Psoas muscle (tissue), 8 donors: ENCODE data around the gene TNPO1. TPM values are rescaled to one million over a fixed set of nuclear protein-coding genes. Genes with fewer than 3 reads are reported as not detected.
"Not testable (repeated sequence)": the region's sequence is repeated elsewhere in the genome, so short reads cannot be mapped to it uniquely, and the experiment has no call there.

Experiments
- ATAC-seq, 4 donors: fragments of 200-7000 bp; cut with Tn5 transposase; one replicate each; pipeline ENCODE4 v1.9.1; 2020; ENCODE audit warnings: moderate library complexity in 3 of 4, mild to moderate bottlenecking in 2 of 4
- DNase-seq, 2 donors: peaks; one replicate each; pipeline ENCODE4 v3.0.0-alpha.2; 2020
- H3K27ac ChIP-seq: fragments of 200-600 bp; one replicate; pipeline ENCODE4 v1.8.0; 2022
- H3K27me3 ChIP-seq, 3 donors: fragments of 200-600 bp in 1 of 3; one replicate each; pipeline versions ENCODE4 v1.6.1 to v1.8.0; 2013 to 2022; ENCODE audit warnings: low read length in 2 of 3, mild to moderate bottlenecking in 2 of 3, moderate library complexity in 1 of 3; ENCODE audit not compliant: insufficient read depth in 3 of 3
- H3K36me3 ChIP-seq, 2 donors: fragments of 200-600 bp in 1 of 2; one replicate each; pipeline versions ENCODE4 v1.6.1 to v1.8.0; 2013 to 2022; ENCODE audit warnings: low read depth in 1 of 2, mild to moderate bottlenecking in 1 of 2, moderate library complexity in 1 of 2; ENCODE audit not compliant: insufficient read depth in 1 of 2
- H3K4me1 ChIP-seq: fragments of 200-600 bp; one replicate; pipeline ENCODE4 v1.8.0; 2022
- H3K4me3 ChIP-seq: fragments of 200-600 bp; one replicate; pipeline ENCODE4 v1.8.0; 2022; ENCODE audit warnings: mild to moderate bottlenecking
- H3K9me3 ChIP-seq: fragments of 200-600 bp; one replicate; pipeline ENCODE4 v1.8.0; 2022
- WGBS, 3 donors: extraction: QIAGEN DNeasy Blood & Tissue Kit; methylation state at CpG; one replicate each; pipeline versions ENCODE4 v1.1.6 to v1.1.7; 2013; 5-methylcytosine and 5-hydroxymethylcytosine counted together
- intact Hi-C, 2 donors: fragments of 100-400 bp; cut with DNase I; formaldehyde crosslinking; loops; one replicate each; pipeline versions ENCODE4 v1.11.0 to v1.14.2; 2022
- polyA plus RNA-seq, 3 donors: library from polyadenylated mRNA; stranded (reverse); fragments of 200-250 nt; gene quantifications; one replicate each; pipeline ENCODE4 v1.2.3, GENCODE V29; 2013
- total RNA-seq, 4 donors: library from RNA; stranded (reverse); fragmentation: NEBNext Ultra II Directional in 2 of 4; extraction: Animal tissue kit (Norgen Biotek cat#: 25700) in 2 of 4; gene quantifications; one replicate each; pipeline versions ENCODE4 v1.2.1 to v1.2.4, GENCODE V29; 2021 to 2023
- TF ChIP-seq, protein P1 (sequence below): fragments of 200-600 bp; IDR thresholded peaks from one replicate; pipeline ENCODE4 v1.8.0; 2022; ENCODE audit warnings: antibody characterized with exemption
- donor health status: healthy with polysubstance abuse.
- donor health status: DM: no; HTN: no; CAD: no; lungs with moderate emphysema.
- donor health status: Bipolar disorder and iron deficiency.
- donor health status: healthy.
- donor health status: DM: yes; HTN: yes; CAD: no.
- donor health status: DM: no; HTN: no; CAD: no.
- donor health status: DM: no; HTN: no; CAD: no.
- donor health status: DM: yes; HTN: yes; CAD: no.

The TNPO1 gene
- total and polyA plus RNA-seq, 7 donors = 15.0 to 115 (median 75.0) TPM

DNA sequence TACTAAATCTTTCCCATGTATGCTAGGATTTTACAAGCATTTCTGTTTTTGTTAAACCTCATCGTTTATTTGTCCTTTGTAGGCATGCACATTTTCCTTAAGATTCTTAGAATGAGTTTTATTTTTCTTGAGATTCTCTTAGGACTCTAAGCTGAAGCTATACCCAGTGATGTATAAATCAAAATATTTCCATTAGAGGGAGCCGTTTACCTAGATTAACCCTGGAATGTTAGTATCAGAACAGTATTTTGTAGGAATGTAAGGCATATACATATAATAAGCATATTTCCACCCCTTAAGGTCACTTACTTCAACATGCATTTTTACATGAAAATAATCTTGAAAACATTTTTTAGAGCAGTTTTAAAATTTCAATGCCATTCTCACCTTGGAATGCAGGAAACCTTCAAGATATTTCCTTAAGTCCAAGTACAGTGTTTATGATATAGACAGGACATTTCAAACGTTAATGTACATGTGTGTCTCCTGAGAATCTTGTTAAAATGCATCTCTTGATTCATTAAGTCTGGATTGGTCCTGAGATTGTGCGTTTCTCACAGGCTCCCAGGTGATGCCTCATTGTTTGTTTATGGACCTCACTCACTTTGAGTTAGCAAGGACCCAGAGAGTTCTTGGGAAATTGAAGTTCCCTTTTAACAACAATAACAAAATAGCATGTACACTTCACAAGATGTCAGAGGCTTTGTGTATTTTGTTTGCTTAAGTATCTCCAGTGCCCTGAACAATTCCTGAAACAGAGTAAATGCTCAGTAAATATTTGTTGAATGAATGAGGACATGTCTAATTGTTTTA, 104.4 kb downstream of the TNPO1 start:
- no peak for DNase-seq
- intact Hi-C loops = no loop called here

GRCh38 chr5:72921886-72922285, 105.4 kb downstream of the TNPO1 start:
- Histone ChIP-seq H3K9me3 (no peaks in the 10 kb centered on the region), H3K36me3 (no peaks in the 10 kb centered on the region), H3K27me3 (no peaks in the 10 kb centered on the region), H3K4me1 (no peaks in the 10 kb centered on the region), H3K4me3 (no peak overlapping the region), H3K27ac (no peak overlapping the region)
- TF ChIP-seq, protein P1, sequence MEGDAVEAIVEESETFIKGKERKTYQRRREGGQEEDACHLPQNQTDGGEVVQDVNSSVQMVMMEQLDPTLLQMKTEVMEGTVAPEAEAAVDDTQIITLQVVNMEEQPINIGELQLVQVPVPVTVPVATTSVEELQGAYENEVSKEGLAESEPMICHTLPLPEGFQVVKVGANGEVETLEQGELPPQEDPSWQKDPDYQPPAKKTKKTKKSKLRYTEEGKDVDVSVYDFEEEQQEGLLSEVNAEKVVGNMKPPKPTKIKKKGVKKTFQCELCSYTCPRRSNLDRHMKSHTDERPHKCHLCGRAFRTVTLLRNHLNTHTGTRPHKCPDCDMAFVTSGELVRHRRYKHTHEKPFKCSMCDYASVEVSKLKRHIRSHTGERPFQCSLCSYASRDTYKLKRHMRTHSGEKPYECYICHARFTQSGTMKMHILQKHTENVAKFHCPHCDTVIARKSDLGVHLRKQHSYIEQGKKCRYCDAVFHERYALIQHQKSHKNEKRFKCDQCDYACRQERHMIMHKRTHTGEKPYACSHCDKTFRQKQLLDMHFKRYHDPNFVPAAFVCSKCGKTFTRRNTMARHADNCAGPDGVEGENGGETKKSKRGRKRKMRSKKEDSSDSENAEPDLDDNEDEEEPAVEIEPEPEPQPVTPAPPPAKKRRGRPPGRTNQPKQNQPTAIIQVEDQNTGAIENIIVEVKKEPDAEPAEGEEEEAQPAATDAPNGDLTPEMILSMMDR = no peak
- DNase-seq (no peak), ATAC-seq (peak in 3 of 4 donors; percentile 29 to 35 (median 31))
- intact Hi-C loops = no loop called here
- WGBS, 3 donors = 90 to 95% (median 93%) methylated on average over 2 of the region's 2 CpGs

More for the DNA sequence above, 104.4 kb downstream of the TNPO1 start:
- TF ChIP-seq, protein P1 = peak; percentile 29
- H3K4me3 ChIP-seq = no peak overlapping the region
- no peaks in the 10 kb centered on the region for H3K4me1 ChIP-seq
- ATAC-seq = peak in 1 of 4 donors; percentile 48
- no peaks in the 10 kb centered on the region for H3K9me3 ChIP-seq
- no peaks in the 10 kb centered on the region for H3K36me3 ChIP-seq
- no peaks in the 10 kb centered on the region for H3K27me3 ChIP-seq
- WGBS, 3 donors = 19 to 25% (median 21%) methylated on average over 4 of the region's 4 CpGs
- H3K27ac ChIP-seq = no peak overlapping the region

GRCh38 chr5:72922422-72922821, 106.0 kb downstream of the TNPO1 start:
- WGBS, 3 donors = 29 to 52% (median 32%) methylated on average over 1 of the region's 1 CpG
- intact Hi-C loops = no loop called here
- ATAC-seq (no peak), DNase-seq (no peak)
- Histone ChIP-seq H3K4me3 (no peak overlapping the region), H3K4me1 (no peaks in the 10 kb centered on the region), H3K27me3 (no peaks in the 10 kb centered on the region), H3K27ac (no peak overlapping the region), H3K9me3 (no peaks in the 10 kb centered on the region), H3K36me3 (no peaks in the 10 kb centered on the region)
- TF ChIP-seq, protein P1 = no peak

GRCh38 chr5:72925336-72926010, 109.0 kb downstream of the TNPO1 start:
- DNase-seq (no peak), ATAC-seq (no peak)
- H3K27ac ChIP-seq = no peak overlapping the region
- no peaks in the 10 kb centered on the region for H3K27me3 ChIP-seq
- 93 to 97% (median 96%) methylated on average over 28 to 33 of the region's 33 CpGs for WGBS, 3 donors
- H3K4me1 ChIP-seq = no peaks in the 10 kb centered on the region
- H3K4me3 ChIP-seq = no peak overlapping the region
- intact Hi-C loops = no loop called here
- no peaks in the 10 kb centered on the region for H3K9me3 ChIP-seq
- no peaks in the 10 kb centered on the region for H3K36me3 ChIP-seq
- TF ChIP-seq, protein P1 = no peak

DNA sequence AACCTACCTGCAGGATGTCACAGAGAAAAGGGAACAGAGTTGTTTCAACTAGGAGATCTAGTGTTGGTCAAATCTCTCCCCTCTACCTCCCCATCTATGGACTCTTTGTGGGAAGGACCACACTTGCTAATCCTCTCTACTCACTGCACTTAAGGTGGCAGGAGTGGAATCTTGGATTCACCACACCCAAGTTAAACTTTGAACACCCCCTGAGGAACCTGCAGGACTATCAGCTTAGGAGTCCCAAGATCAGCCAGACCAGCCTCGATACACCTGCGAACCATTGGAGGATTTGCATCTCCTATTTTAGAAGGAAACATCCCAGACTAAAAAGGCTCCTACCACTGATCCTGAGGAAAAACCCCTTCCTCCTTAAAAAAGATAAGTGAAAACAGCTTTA, 116.2 kb downstream of the TNPO1 start:
- DNase-seq, H3K27me3 ChIP-seq, H3K9me3 ChIP-seq, H3K36me3 ChIP-seq, ATAC-seq, H3K27ac ChIP-seq, H3K4me1 ChIP-seq, H3K4me3 ChIP-seq, intact Hi-C loops: not testable (repeated sequence)
- WGBS, 3 donors = 94 to 97% (median 94%) methylated on average over 2 of the region's 2 CpGs

GRCh38 chr5:72934953-72935725, 118.7 kb downstream of the TNPO1 start:
- H3K36me3 ChIP-seq, H3K27me3 ChIP-seq, H3K4me1 ChIP-seq, ATAC-seq, intact Hi-C loops, H3K4me3 ChIP-seq, H3K9me3 ChIP-seq, DNase-seq, H3K27ac ChIP-seq: not testable (repeated sequence)
- WGBS, 3 donors = 94 to 97% (median 97%) methylated on average over 25 to 32 of the region's 32 CpGs
